HL-60 (cell line): ENCODE results near the gene KANK4.

Experiments used
- DNase-seq, 2 experiments: peaks; one replicate each; pipeline ENCODE4 v3.0.0-alpha.2; 2010 to 2020; ENCODE audit warnings: low read depth in 1 of 2, low spot score in 1 of 2
- H3K27ac ChIP-seq: fragments of 250-450 bp; sonication (Bioruptor Pico); replicated peaks from 2 replicates; pipeline ENCODE4 v1.5.1; 2020; ENCODE audit warnings: mild to moderate bottlenecking, moderate library complexity
- H3K27me3 ChIP-seq: fragments of 250-450 bp; sonication (Bioruptor Pico); 2 replicates; pipeline ENCODE4 v1.5.1; 2021; ENCODE audit warnings: mild to moderate bottlenecking, moderate library complexity; ENCODE audit not compliant: insufficient read depth, poor library complexity, severe bottlenecking
- H3K4me3 ChIP-seq: replicated peaks from 2 replicates; pipeline ENCODE4 v1.5.1; 2011; ENCODE audit warnings: mild to moderate bottlenecking, control low read depth, low read length; ENCODE audit not compliant: insufficient read depth
- GABPA ChIP-seq: IDR thresholded peaks from 2 replicates; pipeline ENCODE4 v1.6.1; 2012; ENCODE audit warnings: low read depth
- POLR2AphosphoS5 ChIP-seq: IDR thresholded peaks from 2 replicates; pipeline ENCODE4 v1.6.1; 2012; ENCODE audit warnings: low read depth
- SPI1 ChIP-seq: IDR thresholded peaks from 2 replicates; pipeline ENCODE4 v1.6.1; 2012; ENCODE audit warnings: low read depth, mild to moderate bottlenecking, borderline replicate concordance
- TF ChIP-seq, protein P1 (sequence below): IDR thresholded peaks from one replicate; pipeline ENCODE4 v1.5.1; 2011; ENCODE audit warnings: low read length, control low read depth, inconsistent platforms; ENCODE audit not compliant: insufficient read depth
- TF ChIP-seq, protein P2 (sequence below): IDR thresholded peaks from 2 replicates; pipeline ENCODE4 v1.6.1; 2012; ENCODE audit warnings: low read depth; ENCODE audit not compliant: insufficient replicate concordance

The KANK4 gene

DNA sequence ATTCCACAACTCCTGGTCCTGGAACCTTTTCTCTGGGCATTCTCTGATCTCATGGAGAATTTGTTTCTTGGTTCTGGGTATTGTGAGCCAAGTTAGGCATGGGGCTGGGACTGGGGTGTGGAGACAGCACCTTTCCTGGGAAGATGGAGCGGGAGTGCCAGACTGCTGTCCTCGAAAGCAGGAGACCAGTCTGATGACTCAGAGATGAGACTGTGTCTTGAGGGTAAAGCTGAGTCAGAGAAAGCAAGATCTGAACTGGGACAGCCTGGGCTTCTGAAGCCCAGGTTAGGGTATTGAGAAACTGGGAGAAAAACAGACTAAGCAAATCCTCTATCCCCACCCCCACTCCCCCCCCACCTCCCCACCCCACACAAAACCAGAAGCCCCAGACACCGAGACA lies 2.2 kb upstream of the KANK4 start:
- Histone ChIP-seq H3K27me3 (peaks cover 31% of the 10 kb centered on the region), H3K4me3 (no peak overlapping the region)

DNA sequence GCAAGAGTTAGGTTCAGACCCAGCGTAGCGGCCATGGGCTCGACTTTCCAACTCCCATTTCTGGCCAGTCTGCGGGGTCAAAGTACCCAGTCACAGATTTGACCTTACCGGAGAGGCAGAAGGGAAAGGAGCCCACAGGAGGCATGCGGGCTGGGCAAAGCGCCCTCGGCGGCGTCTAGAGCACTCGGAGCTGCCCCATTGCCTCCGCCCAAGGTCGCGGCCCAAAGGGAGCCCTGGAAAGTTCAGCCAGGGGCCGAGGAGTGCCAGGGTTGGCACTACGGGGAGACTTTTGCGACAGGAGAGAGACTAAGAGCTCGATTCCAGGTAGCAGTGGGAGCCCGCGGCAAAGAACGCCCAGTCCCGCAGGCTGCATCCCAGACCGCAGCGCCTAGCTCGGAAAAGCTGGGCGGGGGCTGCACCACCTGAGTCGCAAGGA lies 896 bp downstream of the KANK4 start:
- no peak overlapping the region for H3K4me3 ChIP-seq
- DNase-seq, result no peak
- no peak overlapping the region for H3K27ac ChIP-seq
- TF ChIP-seq, protein P1, sequence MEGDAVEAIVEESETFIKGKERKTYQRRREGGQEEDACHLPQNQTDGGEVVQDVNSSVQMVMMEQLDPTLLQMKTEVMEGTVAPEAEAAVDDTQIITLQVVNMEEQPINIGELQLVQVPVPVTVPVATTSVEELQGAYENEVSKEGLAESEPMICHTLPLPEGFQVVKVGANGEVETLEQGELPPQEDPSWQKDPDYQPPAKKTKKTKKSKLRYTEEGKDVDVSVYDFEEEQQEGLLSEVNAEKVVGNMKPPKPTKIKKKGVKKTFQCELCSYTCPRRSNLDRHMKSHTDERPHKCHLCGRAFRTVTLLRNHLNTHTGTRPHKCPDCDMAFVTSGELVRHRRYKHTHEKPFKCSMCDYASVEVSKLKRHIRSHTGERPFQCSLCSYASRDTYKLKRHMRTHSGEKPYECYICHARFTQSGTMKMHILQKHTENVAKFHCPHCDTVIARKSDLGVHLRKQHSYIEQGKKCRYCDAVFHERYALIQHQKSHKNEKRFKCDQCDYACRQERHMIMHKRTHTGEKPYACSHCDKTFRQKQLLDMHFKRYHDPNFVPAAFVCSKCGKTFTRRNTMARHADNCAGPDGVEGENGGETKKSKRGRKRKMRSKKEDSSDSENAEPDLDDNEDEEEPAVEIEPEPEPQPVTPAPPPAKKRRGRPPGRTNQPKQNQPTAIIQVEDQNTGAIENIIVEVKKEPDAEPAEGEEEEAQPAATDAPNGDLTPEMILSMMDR, result no peak
- no peak for TF ChIP-seq GABPA
- TF ChIP-seq SPI1, result no peak
- TF ChIP-seq, protein P2, sequence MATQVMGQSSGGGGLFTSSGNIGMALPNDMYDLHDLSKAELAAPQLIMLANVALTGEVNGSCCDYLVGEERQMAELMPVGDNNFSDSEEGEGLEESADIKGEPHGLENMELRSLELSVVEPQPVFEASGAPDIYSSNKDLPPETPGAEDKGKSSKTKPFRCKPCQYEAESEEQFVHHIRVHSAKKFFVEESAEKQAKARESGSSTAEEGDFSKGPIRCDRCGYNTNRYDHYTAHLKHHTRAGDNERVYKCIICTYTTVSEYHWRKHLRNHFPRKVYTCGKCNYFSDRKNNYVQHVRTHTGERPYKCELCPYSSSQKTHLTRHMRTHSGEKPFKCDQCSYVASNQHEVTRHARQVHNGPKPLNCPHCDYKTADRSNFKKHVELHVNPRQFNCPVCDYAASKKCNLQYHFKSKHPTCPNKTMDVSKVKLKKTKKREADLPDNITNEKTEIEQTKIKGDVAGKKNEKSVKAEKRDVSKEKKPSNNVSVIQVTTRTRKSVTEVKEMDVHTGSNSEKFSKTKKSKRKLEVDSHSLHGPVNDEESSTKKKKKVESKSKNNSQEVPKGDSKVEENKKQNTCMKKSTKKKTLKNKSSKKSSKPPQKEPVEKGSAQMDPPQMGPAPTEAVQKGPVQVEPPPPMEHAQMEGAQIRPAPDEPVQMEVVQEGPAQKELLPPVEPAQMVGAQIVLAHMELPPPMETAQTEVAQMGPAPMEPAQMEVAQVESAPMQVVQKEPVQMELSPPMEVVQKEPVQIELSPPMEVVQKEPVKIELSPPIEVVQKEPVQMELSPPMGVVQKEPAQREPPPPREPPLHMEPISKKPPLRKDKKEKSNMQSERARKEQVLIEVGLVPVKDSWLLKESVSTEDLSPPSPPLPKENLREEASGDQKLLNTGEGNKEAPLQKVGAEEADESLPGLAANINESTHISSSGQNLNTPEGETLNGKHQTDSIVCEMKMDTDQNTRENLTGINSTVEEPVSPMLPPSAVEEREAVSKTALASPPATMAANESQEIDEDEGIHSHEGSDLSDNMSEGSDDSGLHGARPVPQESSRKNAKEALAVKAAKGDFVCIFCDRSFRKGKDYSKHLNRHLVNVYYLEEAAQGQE, result no peak
- no peak for TF ChIP-seq POLR2AphosphoS5
- H3K27me3 ChIP-seq, result peaks cover 31% of the 10 kb centered on the region

More for the DNA sequence above, 2.2 kb upstream of the KANK4 start:
- no peak for TF ChIP-seq POLR2AphosphoS5
- no peak for TF ChIP-seq GABPA
- TF ChIP-seq SPI1, result no peak
- TF ChIP-seq, protein P2, result no peak
- TF ChIP-seq, protein P1, result no peak
- H3K27ac ChIP-seq, result no peak overlapping the region
- no peak for DNase-seq

DNA sequence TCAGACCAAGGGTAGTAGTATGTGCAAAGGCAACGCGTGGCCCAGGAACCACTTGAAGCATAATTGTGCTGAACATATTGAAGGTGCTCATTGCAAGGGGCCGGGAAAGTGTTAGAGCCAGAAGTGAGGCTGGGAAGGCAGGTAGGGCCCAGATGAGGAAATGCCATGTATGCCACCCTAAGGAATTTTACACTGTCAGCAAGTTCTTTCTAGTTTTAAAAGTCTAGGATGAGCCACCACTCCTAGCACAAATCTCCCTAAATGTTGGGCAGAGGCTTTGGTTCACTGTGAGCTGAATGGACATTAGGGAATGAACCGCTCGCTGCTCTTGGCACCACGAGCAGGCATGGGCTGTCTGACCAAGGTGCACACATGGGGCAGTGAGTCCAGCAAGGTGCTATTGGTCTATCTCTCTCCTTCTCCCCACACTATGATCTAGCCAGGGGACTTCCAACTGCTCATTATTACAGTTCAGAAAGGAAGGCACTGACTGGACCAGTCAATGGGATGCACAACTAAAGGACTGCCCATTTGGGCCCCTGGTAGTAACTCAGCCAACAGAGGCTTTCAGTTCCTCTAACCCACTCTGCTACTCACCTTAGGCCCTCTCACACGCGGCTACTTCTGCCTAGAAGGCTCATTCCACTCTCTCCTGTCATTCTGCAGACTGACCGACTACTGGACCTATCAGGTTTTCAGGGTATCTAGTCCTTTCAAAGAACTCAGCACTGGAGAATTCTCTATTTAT lies 2.0 kb downstream of the KANK4 start:
- H3K27ac ChIP-seq, result no peak overlapping the region
- DNase-seq, result no peak
- H3K4me3 ChIP-seq, result no peak overlapping the region
- TF ChIP-seq GABPA (no peak), SPI1 (no peak), POLR2AphosphoS5 (no peak)
- TF ChIP-seq, protein P1, result no peak
- TF ChIP-seq, protein P2, result no peak
- H3K27me3 ChIP-seq, result peaks cover 33% of the 10 kb centered on the region
